IPS-18a (cell line): Measurements from ENCODE around the gene NTRK2.

Source experiments
- H3K27ac ChIP-seq: one replicate; pipeline ENCODE4 v1.5.1; 2013; ENCODE audit warnings: low read length
- H3K27me3 ChIP-seq: one replicate; pipeline ENCODE4 v1.6.1; 2013; ENCODE audit warnings: mild to moderate bottlenecking, low read length; ENCODE audit not compliant: control insufficient read depth, insufficient read depth
- H3K36me3 ChIP-seq: one replicate; pipeline ENCODE4 v1.6.1; 2013; ENCODE audit warnings: low read depth, low read length; ENCODE audit not compliant: control insufficient read depth
- H3K4me1 ChIP-seq: one replicate; pipeline ENCODE4 v1.6.1; 2013; ENCODE audit warnings: low read depth, low read length; ENCODE audit not compliant: control insufficient read depth
- H3K4me3 ChIP-seq: one replicate; pipeline ENCODE4 v1.5.1; 2013; ENCODE audit warnings: low read length
- H3K9ac ChIP-seq: one replicate; pipeline ENCODE4 v1.6.1; 2013; ENCODE audit warnings: mild to moderate bottlenecking, low read length, moderate library complexity
- H3K9me3 ChIP-seq: one replicate; pipeline ENCODE4 v1.6.1; 2013; ENCODE audit warnings: low read depth, low read length; ENCODE audit not compliant: control insufficient read depth

The NTRK2 gene

DNA sequence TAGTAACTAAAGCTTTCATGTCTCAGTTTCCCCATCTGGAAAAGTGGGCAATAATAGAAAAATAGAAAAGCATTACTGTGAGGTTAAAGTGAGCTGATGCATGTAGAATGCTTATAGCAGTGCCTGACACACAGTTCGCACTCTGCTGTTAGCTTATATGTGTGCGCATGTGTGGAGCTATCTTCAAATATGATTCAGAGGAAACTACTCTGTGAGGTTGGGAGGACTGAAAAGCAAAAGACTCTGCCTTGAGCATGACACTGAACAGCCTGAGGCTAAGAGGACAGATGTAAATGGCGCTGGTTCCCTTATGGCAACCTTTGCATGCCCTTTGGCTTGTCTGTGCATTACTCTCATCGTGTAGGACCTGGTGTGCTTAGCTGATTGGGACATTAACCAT, 19.4 kb downstream of the NTRK2 start:
- Histone ChIP-seq H3K27me3 (no peaks in the 10 kb centered on the region), H3K4me3 (no peak overlapping the region)

DNA sequence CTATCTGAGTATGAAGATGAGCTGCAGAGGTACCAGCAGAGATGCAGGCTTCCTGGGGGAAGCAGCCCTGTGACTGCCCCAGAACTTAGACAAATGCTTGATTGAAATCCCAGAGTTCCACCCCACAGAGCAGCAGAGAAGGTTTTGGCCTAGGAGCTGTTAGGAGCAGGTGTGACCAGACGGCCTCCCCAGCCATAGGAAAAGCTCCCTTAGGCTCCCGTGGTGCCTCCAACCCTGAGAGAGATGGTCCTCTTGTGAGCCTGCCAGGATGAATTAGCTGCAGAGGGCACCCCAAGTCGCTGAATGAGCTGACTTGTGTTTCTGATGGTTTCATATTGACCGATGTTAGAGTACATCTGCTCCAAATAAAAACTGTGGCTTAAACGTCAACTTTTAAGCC, 22.1 kb downstream of the NTRK2 start:
- Histone ChIP-seq H3K4me3 (no peak overlapping the region), H3K4me1 (peaks cover 4% of the 10 kb centered on the region), H3K36me3 (no peaks in the 10 kb centered on the region), H3K9me3 (no peaks in the 10 kb centered on the region), H3K27me3 (no peaks in the 10 kb centered on the region), H3K27ac (no peak overlapping the region), H3K9ac (no peak overlapping the region)

More for the DNA sequence above, 19.4 kb downstream of the NTRK2 start:
- no peak overlapping the region for H3K9ac ChIP-seq
- H3K4me1 ChIP-seq: no peaks in the 10 kb centered on the region
- no peaks in the 10 kb centered on the region for H3K36me3 ChIP-seq
- no peak overlapping the region for H3K27ac ChIP-seq
- H3K9me3 ChIP-seq: no peaks in the 10 kb centered on the region

DNA sequence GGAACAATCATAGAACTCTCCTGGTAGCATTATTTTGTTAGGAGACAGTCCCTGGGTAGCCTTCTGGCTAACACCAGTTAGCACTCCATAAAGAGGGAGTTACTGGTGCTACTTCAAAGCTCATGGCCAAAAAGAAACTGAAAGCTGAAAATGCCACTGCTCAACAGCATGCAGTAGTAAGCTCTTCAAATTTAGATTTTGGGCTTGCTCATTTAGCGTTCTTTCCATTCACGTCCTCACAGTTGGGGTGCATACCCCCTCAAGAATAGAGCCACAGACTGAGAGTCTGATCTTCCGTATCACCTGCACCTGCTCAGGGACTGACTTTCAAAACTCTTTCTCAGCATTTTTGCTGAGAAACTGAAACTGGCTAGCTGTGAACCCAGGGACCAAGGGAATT, 24.7 kb downstream of the NTRK2 start:
- H3K4me3 ChIP-seq: no peak overlapping the region
- H3K36me3 ChIP-seq: no peaks in the 10 kb centered on the region
- no peaks in the 10 kb centered on the region for H3K9me3 ChIP-seq
- no peak overlapping the region for H3K27ac ChIP-seq
- H3K27me3 ChIP-seq: no peaks in the 10 kb centered on the region
- H3K4me1 ChIP-seq: peaks cover 4% of the 10 kb centered on the region
- H3K9ac ChIP-seq: no peak overlapping the region

DNA sequence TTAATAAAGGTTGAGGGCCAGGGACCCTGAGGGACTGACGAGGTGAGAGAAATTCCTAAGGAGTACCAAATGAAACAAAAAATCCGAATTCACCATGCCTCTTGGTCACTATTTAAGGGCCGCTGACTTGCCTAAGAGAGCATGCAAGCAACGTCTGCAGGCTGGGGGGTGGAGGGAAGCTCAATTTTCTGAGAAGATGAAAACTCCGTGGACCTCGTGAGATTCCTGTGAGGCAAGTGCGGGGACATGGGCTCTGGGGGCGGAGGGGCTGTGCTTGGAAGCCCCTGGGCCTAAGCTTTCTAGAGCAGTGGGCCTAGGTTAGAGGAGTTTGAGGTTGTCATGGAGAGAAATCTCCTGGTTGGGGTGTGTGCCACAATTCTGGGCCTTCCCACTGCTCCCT, 27.5 kb downstream of the NTRK2 start:
- Histone ChIP-seq H3K9me3 (no peaks in the 10 kb centered on the region), H3K9ac (no peak overlapping the region), H3K36me3 (no peaks in the 10 kb centered on the region), H3K4me3 (no peak overlapping the region), H3K4me1 (peaks cover 4% of the 10 kb centered on the region), H3K27me3 (no peaks in the 10 kb centered on the region), H3K27ac (no peak overlapping the region)

DNA sequence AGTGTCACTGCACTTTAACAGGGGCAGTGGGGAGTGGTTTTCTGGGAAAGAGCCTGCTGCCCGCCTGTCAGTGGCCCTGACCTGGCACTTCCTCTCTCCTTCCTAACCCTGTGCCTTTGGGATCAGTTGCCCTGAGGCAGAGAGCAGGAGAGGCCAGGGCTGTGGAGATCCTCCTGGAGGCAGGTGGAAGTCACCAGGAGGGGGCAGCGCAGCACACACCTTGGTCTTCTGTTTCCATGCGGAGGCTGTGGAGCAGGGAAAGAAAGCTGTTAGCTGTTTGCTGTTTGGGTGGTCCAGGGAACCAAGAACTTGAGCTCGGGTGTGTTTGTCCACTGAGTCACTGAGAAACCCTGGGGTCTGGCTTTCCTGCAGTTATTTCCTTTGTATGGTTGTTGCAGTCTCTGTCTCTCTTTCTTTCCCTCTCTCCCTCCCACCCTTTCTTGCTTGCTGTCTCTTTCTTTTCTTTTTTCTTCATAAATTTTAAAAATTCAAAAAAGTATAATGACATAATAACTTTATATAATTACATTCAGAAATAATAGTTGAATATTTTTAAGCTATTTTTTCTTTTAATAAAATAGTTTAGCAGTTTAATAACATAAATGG, 28.1 kb downstream of the NTRK2 start:
- no peak overlapping the region for H3K9ac ChIP-seq
- no peak overlapping the region for H3K4me3 ChIP-seq
- no peaks in the 10 kb centered on the region for H3K36me3 ChIP-seq
- H3K27ac ChIP-seq: no peak overlapping the region
- H3K9me3 ChIP-seq: no peaks in the 10 kb centered on the region
- H3K27me3 ChIP-seq: no peaks in the 10 kb centered on the region
- H3K4me1 ChIP-seq: peaks cover 4% of the 10 kb centered on the region

DNA sequence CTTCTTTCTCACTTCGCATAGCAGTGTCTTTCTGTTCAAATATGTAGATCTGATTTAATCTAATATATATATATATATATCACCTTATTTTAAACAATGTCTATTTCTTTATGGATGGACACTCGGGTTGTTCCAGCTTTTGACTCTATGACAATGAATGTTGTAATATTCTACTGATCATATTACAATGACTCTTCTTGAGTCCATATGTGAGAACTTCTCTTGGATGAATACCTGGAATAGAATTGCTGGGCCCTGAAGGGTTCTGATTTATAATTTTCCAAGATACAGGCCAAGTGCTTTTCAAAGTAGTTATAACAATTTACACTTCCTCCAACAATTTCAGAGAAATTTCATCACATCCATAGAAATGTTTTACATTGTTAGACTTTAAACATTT, 28.8 kb downstream of the NTRK2 start:
- H3K4me3 ChIP-seq: no peak overlapping the region
- no peaks in the 10 kb centered on the region for H3K36me3 ChIP-seq
- H3K27me3 ChIP-seq: no peaks in the 10 kb centered on the region
- H3K9ac ChIP-seq: no peak overlapping the region
- peaks cover 4% of the 10 kb centered on the region for H3K4me1 ChIP-seq
- H3K9me3 ChIP-seq: no peaks in the 10 kb centered on the region
- H3K27ac ChIP-seq: no peak overlapping the region

DNA sequence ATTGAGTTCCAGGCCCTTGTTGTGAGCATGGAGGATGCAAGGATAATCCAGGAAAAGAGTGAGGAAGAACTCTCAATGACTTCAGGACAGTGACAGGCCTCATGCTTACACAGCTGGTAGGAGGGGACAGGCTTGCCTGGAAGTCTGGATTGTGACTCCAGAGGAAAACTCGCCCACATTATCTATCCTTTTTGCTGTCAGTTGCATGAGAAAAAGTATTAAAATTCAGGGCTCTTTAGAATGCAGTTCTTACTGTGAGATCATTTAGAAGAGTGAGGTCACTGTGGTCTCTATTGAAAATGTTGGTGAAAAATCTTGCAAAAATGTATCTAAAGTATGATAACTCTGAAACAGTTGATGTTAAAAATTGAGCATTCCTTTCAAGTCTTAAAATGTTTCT, 30.5 kb downstream of the NTRK2 start:
- Histone ChIP-seq H3K4me3 (no peak overlapping the region), H3K27ac (no peak overlapping the region)

DNA sequence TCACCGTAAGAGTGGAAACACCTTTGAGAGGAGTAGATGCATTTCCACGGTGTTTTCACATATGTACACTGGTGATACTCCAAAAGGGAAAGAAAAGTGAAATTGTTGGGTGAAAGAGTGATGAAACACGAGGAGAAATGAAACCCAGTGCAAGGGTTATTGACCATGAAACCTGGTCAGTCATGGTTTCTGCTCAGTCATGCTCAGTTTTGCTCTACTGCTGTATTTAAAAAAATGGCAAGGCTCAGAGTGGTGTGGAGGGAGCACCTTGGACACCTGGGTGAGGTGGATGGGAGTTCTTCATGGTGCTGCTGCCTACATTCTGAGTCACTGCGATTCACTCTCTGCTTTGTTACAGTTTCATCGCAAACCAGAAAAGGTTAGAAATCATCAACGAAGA, 32.3 kb downstream of the NTRK2 start:
- H3K9me3 ChIP-seq: no peaks in the 10 kb centered on the region
- no peak overlapping the region for H3K4me3 ChIP-seq
- no peaks in the 10 kb centered on the region for H3K36me3 ChIP-seq
- H3K9ac ChIP-seq: no peak overlapping the region
- H3K27me3 ChIP-seq: no peaks in the 10 kb centered on the region
- H3K27ac ChIP-seq: no peak overlapping the region
- H3K4me1 ChIP-seq: peaks cover 8% of the 10 kb centered on the region

More for the DNA sequence above, 30.5 kb downstream of the NTRK2 start:
- H3K36me3 ChIP-seq: no peaks in the 10 kb centered on the region
- no peaks in the 10 kb centered on the region for H3K27me3 ChIP-seq
- peaks cover 4% of the 10 kb centered on the region for H3K4me1 ChIP-seq
- H3K9me3 ChIP-seq: no peaks in the 10 kb centered on the region
- no peak overlapping the region for H3K9ac ChIP-seq

DNA sequence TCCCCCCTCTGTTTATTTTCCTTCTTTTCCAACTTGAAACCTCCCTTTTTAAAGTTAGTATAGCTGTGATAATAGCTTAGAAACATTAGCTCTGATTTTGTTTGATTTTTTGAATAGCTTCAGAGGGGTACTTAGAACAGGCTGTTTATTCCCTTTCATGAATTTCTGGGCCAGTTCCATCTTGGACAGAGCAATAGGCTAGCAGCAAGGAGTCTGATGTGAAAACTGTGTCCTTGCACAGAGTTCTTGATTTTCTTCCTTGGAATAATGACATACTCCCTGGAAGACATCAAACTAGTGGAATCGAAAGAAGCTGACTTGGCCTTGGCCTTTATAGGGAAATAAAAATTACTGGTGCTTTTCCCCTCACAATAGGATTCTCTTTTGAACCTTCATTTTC, 32.9 kb downstream of the NTRK2 start:
- H3K9ac ChIP-seq: no peak overlapping the region
- no peak overlapping the region for H3K27ac ChIP-seq
- no peaks in the 10 kb centered on the region for H3K27me3 ChIP-seq
- H3K4me1 ChIP-seq: peaks cover 10% of the 10 kb centered on the region
- no peaks in the 10 kb centered on the region for H3K9me3 ChIP-seq
- H3K36me3 ChIP-seq: no peaks in the 10 kb centered on the region
- no peak overlapping the region for H3K4me3 ChIP-seq

DNA sequence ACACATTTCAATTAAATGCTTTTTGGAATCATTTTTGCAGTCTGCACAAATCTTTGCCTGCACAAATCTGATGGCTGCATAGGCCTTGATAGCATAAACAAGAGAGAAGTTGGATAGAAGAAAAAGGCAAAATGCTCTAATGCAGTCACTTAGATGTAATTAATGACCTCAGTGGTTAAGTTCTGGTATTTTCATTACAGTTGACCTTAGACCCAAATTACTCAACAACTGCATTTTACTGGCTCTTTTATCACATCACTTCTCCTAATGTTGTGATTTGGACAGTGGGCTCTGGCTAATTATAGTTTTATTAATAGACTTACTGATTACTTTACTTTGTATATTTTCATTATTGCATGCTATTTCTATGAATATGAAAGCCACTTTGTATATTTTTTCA, 34.3 kb downstream of the NTRK2 start:
- H3K4me1 ChIP-seq: peaks cover 23% of the 10 kb centered on the region
- H3K27ac ChIP-seq: no peak overlapping the region
- no peaks in the 10 kb centered on the region for H3K9me3 ChIP-seq
- H3K36me3 ChIP-seq: no peaks in the 10 kb centered on the region
- no peak overlapping the region for H3K9ac ChIP-seq
- H3K27me3 ChIP-seq: no peaks in the 10 kb centered on the region
- H3K4me3 ChIP-seq: no peak overlapping the region

DNA sequence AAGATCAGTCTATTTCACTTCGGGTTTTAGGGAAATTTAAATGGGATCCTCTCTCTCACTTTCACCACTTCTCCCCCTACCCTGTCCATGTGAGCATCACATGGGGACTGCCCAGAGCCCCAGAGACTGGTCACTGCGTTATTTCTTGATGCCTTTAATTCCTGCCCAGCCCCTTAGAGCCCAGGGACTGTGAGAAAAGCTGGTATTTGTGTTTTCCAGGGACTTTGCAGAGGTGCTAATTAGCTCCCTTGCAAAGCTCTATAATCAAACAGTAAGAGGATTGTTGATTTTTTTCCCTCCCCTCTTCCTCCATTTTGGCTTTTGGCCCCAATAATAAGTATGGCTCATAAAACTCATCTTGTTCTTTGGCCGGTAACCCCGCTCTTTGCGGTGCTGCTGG, 35.6 kb downstream of the NTRK2 start:
- Histone ChIP-seq H3K36me3 (no peaks in the 10 kb centered on the region), H3K9me3 (no peaks in the 10 kb centered on the region), H3K4me3 (no peak overlapping the region), H3K27ac (no peak overlapping the region), H3K9ac (no peak overlapping the region), H3K27me3 (no peaks in the 10 kb centered on the region), H3K4me1 (peaks cover 37% of the 10 kb centered on the region)

DNA sequence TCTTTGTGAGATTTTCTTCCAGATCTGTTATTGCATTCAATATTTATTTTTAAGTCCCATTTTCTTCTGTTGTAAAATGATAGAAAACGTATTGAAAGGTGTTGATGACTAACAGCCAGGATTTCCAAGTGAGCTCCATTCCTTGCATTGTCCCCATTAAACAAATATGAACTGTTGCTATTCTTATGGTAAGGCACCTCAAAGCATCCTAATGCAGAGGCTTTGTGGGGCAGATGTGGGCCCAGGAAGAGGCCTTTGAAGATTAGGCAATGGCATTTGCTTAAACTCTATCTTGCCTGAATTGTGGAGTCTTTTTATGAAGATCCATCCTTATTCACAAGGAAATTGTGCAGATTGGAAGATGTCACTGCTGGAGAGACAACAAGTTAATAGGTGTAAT, 38.9 kb downstream of the NTRK2 start:
- Histone ChIP-seq H3K4me3 (no peak overlapping the region), H3K9ac (no peak overlapping the region), H3K4me1 (peaks cover 38% of the 10 kb centered on the region), H3K27ac (peak overlapping the region; percentile 27), H3K27me3 (no peaks in the 10 kb centered on the region), H3K36me3 (no peaks in the 10 kb centered on the region), H3K9me3 (no peaks in the 10 kb centered on the region)
